Right hindlimb (tissue), 1 donor: Measurements from ENCODE around the gene OR52E4.

Source experiments
- DNase-seq: peaks from one replicate; pipeline ENCODE4 v3.0.0-alpha.2; 2018

The OR52E4 gene

GRCh38 chr11:5929571-5930368, 49.3 kb downstream of the OR52E4 start:
- no peak for DNase-seq

GRCh38 chr11:5930614-5931013, 50.2 kb downstream of the OR52E4 start:
- no peak for DNase-seq

GRCh38 chr11:5931061-5931460, 50.6 kb downstream of the OR52E4 start:
- no peak for DNase-seq

GRCh38 chr11:5932671-5933070, 52.2 kb downstream of the OR52E4 start:
- no peak for DNase-seq

GRCh38 chr11:5933116-5933515, 52.7 kb downstream of the OR52E4 start:
- no peak for DNase-seq
